Raji (cell line): ENCODE data around the gene ABCC8.

Experiments
- POLR2A ChIP-seq: IDR thresholded peaks from 2 replicates; pipeline ENCODE4 v1.6.1; 2011; ENCODE audit warnings: low read depth, low read length, control low read depth; ENCODE audit not compliant: insufficient read depth

The ABCC8 gene

GRCh38 chr11:17351510-17352176 is 125.0 kb downstream of the ABCC8 start, which contains the start of gene NCR3LG1:
Gene NCR3LG1, plus strand, starts transcription at chr11:17351800. Its CDS starts 170 bp downstream, at chr11:17351970.
- TF ChIP-seq POLR2A: peak; percentile 35; the same call in 1 of the 2 replicates

- no peak for TF ChIP-seq POLR2A
Observed at GRCh38 chr11:17351172-17351509, 125.5 kb downstream of the ABCC8 start.

- no peak for TF ChIP-seq POLR2A
Observed at GRCh38 chr11:17350455-17351171, 126.0 kb downstream of the ABCC8 start.

- TF ChIP-seq POLR2A: no peak
Observed at GRCh38 chr11:17347676-17348075, 129.0 kb downstream of the ABCC8 start.

GRCh38 chr11:17343907-17344306 is 132.7 kb downstream of the ABCC8 start:
- no peak for TF ChIP-seq POLR2A

GRCh38 chr11:17343257-17343656 is 133.4 kb downstream of the ABCC8 start:
- no peak for TF ChIP-seq POLR2A
